GM19238 (cell line): Measurements from ENCODE around the gene PIP4K2C.
"Not testable (repeated sequence)": the region's sequence is repeated elsewhere in the genome, so short reads cannot be mapped to it uniquely, and the experiment has no call there.

Experiments used
- DNase-seq: peaks from one replicate; pipeline ENCODE4 v3.0.0; 2011; ENCODE audit warnings: low spot score; ENCODE audit not compliant: insufficient read length

PIP4K2C gene

DNA sequence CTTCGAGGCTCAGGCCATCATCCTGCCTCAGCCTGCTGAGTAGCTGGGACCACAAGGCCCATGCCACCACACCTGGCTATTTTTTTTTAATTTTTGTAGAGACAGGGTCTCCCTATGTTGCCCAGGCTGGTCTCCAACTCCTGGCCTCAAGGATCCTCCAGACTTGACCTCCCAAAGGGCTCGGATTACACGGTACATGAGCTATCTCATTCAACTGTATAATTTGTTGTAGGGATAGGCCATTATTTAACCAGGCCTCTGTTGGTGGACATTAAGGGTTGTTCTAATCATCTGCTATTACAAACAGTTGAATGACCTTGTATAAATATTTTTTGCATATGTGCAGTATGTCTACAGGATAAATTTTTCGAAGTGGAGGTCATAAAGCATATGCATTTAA is 32.1 kb upstream of the PIP4K2C start:
- no peak for DNase-seq

DNA sequence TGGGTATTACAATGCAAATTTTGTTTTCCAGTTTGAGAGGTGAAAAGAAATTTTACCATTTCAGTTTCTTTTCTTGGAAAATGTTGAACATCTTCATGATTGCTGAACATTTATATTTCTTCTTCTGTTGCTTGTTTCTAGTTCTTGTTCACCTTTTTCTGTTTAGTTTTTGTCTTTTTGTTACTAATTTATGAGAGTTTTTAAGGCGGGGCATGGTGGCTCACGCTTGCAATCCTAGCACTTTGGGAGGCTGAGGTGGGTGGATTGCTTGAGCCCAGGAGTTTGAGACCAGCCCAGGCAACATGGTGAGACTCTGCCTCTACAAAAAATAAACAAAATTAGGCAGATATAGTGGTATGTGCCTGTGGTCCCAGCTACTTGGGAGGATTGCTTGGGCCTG is 30.5 kb upstream of the PIP4K2C start:
- no peak for DNase-seq

GRCh38 chr12:57561117-57561516 is 29.9 kb upstream of the PIP4K2C start:
- DNase-seq, result not testable (repeated sequence)

GRCh38 chr12:57563358-57563757 is 27.6 kb upstream of the PIP4K2C start:
- no peak for DNase-seq

- no peak for DNase-seq
Measured at GRCh38 chr12:57564178-57564740, 26.7 kb upstream of the PIP4K2C start.

DNA sequence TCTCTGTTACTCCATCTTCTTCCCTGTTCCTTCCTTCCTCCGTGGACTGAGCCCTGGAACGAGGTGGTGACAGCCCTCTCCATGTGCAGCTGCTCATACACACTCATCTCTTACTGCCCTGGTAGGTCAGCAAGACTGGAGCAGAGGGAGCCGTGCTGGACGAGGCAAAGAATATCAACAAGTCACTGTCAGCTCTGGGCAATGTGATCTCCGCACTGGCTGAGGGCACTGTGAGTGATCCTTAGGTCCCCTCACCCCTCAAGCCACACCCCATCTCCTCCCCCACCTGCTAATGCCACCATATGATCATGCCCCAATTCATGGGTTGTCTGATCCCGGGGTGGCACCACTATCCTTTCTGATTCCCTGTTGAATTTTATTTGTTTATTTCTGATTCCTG is 22.2 kb upstream of the PIP4K2C start:
- DNase-seq, result no peak

- no peak for DNase-seq
Measured at GRCh38 chr12:57569858-57570257, 21.1 kb upstream of the PIP4K2C start.

GRCh38 chr12:57570438-57570837 is 20.6 kb upstream of the PIP4K2C start:
- DNase-seq, result not testable (repeated sequence)

DNA sequence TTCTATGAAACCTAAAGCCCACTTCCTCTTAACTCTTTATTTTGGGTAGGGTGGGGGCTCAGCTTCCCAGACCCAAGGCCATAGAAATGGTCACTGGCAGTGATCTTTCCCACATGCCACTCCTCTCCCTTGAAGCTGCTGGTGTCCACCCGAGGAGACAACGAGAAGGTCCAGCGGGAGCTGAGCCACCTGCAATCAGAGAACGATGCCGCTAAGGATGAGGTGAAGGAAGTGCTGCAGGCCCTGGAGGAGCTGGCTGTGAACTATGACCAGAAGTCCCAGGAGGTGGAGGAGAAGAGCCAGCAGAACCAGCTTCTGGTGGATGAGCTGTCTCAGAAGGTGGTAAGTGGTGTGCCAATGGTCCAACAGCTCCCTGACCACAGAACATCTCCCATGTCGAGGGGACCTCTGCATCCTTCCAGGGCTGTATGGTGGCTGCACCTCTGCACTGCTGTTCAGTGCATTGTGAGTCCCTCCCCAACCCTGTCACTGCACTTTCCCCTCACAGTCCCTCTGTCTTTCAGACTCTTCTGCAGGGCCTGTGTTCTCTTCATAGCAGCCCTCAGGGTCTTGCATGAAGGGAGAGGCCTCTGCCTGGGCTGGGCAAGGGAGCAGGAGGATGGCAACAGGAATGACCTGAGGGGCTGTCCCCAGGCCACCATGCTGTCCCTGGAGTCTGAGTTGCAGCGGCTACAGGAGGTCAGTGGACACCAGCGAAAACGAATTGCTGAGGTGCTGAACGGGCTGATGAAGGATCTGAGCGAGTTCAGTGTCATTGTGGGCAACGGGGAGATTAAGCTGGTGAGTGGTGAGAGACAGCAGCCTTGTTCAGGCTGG is 18.8 kb upstream of the PIP4K2C start:
- no peak for DNase-seq

DNA sequence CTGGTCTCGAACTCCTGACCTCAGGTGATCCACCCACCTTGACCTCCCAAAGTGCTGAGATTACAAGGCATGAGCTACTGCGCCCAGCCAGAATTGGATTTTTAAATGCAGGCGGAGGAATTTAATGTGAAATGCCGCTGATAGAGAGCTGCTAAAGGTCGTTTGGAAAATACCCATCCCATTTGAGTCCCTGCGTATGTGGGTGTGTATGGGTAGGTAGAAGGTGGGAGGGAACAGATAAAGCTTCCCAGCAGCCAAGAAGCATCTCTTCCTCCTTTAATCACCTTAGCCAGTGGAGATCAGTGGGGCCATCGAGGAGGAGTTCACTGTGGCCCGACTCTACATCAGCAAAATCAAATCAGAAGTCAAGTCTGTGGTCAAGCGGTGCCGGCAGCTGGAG is 16.2 kb upstream of the PIP4K2C start:
- no peak for DNase-seq

DNA sequence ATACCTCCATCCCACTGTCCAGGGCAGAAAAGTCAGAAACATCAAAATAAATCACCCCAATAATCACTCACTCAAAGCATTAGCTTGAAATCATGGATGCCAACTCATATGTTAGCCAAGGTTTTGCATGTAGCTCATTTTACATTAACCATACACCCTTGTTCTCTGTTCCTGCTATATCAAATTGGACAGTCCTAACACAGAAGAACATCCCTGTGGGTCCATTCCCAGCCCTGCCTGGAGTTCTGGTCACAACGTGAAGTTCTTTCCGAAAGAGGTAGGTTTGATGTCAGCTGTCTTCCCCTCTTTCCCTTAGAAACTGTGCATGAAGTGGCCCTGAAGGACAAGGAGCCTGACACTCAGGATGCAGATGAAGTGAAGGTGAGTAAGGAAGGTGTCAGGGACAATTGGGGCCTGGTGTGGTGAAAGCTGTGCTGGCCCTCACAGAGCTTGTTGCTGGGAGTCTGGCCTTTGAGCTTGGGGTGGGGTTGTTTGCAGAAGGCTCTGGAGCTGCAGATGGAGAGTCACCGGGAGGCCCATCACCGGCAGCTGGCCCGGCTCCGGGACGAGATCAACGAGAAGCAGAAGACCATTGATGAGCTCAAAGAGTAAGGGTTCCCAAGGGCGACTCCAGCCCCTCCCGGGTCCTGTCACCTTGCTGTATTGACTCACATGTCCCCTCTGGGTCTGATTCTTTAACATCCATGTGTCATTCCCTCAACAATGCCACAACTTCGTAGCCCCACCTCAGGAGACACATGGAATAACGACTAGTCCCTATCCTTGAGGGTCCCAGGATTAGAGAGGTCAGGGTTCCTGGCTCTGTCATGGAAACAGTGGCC is 15.0 kb upstream of the PIP4K2C start:
- no peak for DNase-seq

DNA sequence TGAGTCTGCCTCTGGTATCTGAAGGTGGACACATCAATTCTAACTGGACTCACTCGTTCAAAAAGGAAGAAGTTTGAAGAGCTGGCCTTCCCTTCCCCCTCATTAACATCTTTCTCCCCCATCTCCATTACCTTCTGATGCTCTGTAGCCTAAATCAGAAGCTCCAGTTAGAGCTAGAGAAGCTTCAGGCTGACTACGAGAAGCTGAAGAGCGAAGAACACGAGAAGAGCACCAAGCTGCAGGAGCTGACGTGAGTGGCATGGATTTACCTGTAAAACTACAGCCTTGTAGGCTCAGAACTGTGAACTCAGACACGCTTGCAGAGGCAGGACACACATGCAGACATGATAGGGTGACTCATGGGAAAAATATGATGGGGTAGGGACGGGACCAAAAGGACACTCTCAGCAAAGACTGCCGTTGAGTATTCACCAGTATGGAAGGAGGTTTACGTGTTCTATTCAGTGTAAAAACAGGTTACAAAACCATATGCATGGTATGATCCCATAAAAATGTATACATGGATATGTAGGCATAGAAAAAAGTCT is 14.3 kb upstream of the PIP4K2C start:
- no peak for DNase-seq

DNA sequence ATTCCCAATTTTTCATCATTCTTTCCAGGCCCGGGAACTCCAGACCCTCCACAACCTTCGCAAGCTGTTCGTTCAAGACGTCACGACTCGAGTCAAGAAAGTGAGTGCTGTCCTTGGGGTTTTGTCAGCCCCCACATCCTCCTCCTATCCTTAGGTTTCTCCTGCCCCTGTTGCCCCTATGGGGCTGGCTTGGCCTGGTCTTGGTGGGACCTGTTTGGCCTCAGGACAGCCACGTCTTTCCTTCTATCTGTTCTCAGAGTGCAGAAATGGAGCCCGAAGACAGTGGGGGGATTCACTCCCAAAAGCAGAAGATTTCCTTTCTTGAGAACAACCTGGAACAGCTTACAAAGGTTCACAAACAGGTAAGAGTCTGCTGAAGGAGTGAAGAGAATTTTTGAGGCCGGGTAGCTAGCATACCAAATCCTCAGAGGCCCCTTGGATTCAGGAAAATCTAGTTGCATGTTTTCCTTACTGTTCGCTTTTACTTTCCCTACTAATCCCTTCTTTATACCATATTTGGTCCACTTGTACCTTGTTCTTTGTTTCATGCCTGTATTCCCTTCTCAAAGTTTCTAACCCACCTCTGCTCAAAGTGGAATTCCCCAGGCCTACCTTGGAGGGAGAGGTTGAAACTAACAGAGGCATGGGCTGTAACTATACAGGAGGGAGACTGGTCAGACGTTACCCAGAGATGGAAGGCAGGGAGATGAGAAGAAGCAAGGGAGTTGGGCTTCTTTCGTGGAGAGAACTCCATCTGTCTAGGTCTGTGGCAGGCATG is 12.8 kb upstream of the PIP4K2C start:
- no peak for DNase-seq

DNA sequence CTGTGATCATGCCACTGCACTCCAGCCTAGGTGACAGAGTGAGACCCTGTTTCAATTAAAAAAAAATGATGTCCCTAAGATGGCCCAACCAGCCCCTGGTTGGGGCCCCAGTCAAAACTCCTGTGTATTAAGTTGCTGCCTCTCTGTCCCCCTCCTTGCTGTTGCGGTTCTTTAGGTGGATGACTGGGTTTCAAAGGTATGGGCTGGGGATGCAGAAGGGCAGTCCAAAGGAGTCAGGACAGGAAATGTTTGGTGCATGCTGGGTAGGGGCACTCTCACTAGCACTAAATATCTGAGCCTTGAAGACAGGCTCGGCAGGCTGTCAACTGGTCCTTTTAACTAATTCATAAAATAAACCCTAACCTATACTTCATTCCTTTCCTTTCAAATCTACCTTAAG is 12.0 kb upstream of the PIP4K2C start:
- DNase-seq, result no peak

GRCh38 chr12:57579677-57580465 is 11.1 kb upstream of the PIP4K2C start:
- no peak for DNase-seq

DNA sequence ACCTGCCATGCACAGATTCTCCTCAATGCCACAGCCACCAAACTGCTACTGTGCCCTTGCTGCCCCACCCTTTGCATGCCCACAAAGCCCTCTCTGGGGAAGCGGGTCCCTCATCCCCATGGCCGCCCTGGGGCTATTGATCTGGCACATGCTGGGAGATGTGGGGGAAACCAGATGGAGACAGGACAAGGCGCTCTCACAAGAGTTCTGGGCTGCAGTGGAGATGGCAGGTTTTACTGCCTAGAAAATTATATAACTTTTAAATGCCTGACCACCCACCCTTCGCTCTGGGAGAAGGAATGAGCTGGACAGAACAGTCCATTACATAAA is 10.6 kb upstream of the PIP4K2C start:
- DNase-seq, result no peak

DNA sequence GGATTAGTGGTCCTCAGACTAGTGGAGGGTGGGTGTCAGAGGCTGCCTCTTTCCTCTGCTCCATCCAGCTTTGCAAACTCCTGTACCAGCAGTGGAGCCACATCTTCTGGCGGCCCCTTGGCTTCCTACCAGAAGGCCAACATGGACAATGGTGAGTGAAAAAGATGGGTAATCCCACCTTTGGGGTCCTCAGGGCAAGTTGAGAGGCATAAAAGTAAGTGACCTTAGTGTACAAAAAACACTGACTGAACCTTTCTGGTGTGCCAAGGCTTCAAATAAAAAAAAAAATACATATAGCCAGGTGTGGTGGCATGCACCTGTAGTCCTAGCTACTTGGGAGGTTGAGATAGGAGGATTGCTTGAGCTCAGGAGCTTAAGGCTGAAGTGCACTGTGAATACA is 9.2 kb upstream of the PIP4K2C start:
- DNase-seq, result no peak

DNA sequence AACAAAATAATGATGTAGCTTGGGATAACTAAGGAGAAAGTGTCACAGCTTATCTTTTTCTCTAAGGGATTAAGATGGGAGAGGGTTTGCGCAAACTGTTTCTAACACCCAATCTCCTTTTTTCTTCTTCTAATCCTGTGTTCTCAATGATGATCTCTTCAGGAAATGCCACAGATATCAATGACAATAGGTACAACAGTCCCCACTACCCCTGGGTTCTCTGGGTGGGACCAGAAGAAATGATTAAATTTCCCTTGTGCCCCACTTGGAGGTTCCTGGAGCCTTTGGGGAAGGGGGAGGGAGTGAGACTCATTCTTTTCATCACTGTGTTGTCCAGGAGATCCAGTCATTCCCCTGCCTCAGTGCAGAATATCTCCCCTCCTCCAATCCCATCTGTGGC is 8.6 kb upstream of the PIP4K2C start:
- DNase-seq, result no peak

GRCh38 chr12:57583008-57583831 is 7.8 kb upstream of the PIP4K2C start:
- peak; percentile 84 for DNase-seq

- DNase-seq, result no peak
Measured at GRCh38 chr12:57584050-57584449, 6.9 kb upstream of the PIP4K2C start.
